Prostate gland (tissue), 2 donors: ENCODE measurements around the gene TRPV4.

Experiments used
- CTCF ChIP-seq, 4 experiments: fragments of 200-600 bp in 2 of 4; fragments of 450-650 bp in 2 of 4; sonication (generic) in 2 of 4; IDR thresholded peaks; 1 replicate in 3 of 4; 2 replicates in 1 of 4; pipeline ENCODE4 v1.5.1; 2016 to 2019; ENCODE audit warnings: antibody characterized with exemption in 4 of 4, mild to moderate bottlenecking in 2 of 4, moderate library complexity in 2 of 4
- POLR2AphosphoS5 ChIP-seq: sonication (generic); formaldehyde crosslinking; IDR thresholded peaks from one replicate; pipeline ENCODE4 v1.6.1; 2017; ENCODE audit warnings: antibody characterized with exemption

GRCh38 chr12:109734219-109735000, 98.8 kb downstream of the TRPV4 start:
- no peak for TF ChIP-seq CTCF (IDR thresholded peaks at IDR 0.05)
- TF ChIP-seq POLR2AphosphoS5, result no peak
